Stimulated activated CD4-positive, alpha-beta T cell treated with anti-CD3 and anti-CD28 coated beads, Interleukin-4, amount 100 ng/mL, for 4 hours (primary cell): ENCODE data around the gene OR52W1.
"Not testable (repeated sequence)": the region's sequence is repeated elsewhere in the genome, so short reads cannot be mapped to it uniquely, and the experiment has no call there.

ENCODE experiments used
- DNase-seq, 2 experiments: peaks; one replicate each; pipeline ENCODE4 v3.0.0-alpha.2; 2020

OR52W1 gene

GRCh38 chr11:6219359-6219758 is 20.3 kb downstream of the OR52W1 start:
- DNase-seq = no peak

- DNase-seq = no peak
These were observed 24.8 kb downstream of the OR52W1 start for GRCh38 chr11:6223854-6224253.

- no peak for DNase-seq
These were observed 25.4 kb downstream of the OR52W1 start for GRCh38 chr11:6224421-6224820.

GRCh38 chr11:6225024-6225423 is 26.0 kb downstream of the OR52W1 start:
- DNase-seq = no peak

- no peak for DNase-seq
These were observed 26.9 kb downstream of the OR52W1 start for GRCh38 chr11:6225896-6226295.

GRCh38 chr11:6228520-6228919 is 29.5 kb downstream of the OR52W1 start:
- no peak for DNase-seq

- DNase-seq = no peak
These were observed 30.9 kb downstream of the OR52W1 start for GRCh38 chr11:6229911-6230310.

GRCh38 chr11:6232899-6233298 is 33.9 kb downstream of the OR52W1 start:
- DNase-seq = no peak

GRCh38 chr11:6233984-6234386 is 35.0 kb downstream of the OR52W1 start:
- peak in 1 of 2 experiments; percentile 11 for DNase-seq

GRCh38 chr11:6234387-6235107 is 35.5 kb downstream of the OR52W1 start, which contains the start of gene FHIP1B:
FHIP1B (minus strand) TSS chr11:6234636; CDS start chr11:6224516, 10,120 bp downstream.
- peak; percentile 96 to 100 for DNase-seq

GRCh38 chr11:6237266-6237665 is 38.2 kb downstream of the OR52W1 start:
- no peak for DNase-seq

GRCh38 chr11:6237761-6238302 is 38.8 kb downstream of the OR52W1 start:
- no peak for DNase-seq

- DNase-seq = no peak
These were observed 39.9 kb downstream of the OR52W1 start, which contains the start of gene CNGA4 for GRCh38 chr11:6238902-6239301. CNGA4 (plus strand) TSS chr11:6239089; CDS start chr11:6239207, 118 bp downstream.

GRCh38 chr11:6240139-6240538 is 41.1 kb downstream of the OR52W1 start:
- DNase-seq = no peak

- no peak for DNase-seq
These were observed 41.8 kb downstream of the OR52W1 start for GRCh38 chr11:6240781-6241180.

- no peak for DNase-seq
These were observed 42.3 kb downstream of the OR52W1 start for GRCh38 chr11:6241316-6241715.

GRCh38 chr11:6245536-6245935 is 46.5 kb downstream of the OR52W1 start:
- no peak for DNase-seq

- DNase-seq = no peak
These were observed 49.2 kb downstream of the OR52W1 start for GRCh38 chr11:6248248-6248647.

- DNase-seq = not testable (repeated sequence)
These were observed 49.9 kb downstream of the OR52W1 start for GRCh38 chr11:6248897-6249296.
